SU-DHL-6 (cell line): ENCODE data around the gene SLC6A13.

Experiments used
- EZH2phosphoT487 ChIP-seq: fragments of 200-600 bp; sonication (generic), shearing (Covaris generic); conservative IDR thresholded peaks from 2 replicates; pipeline ENCODE4 v1.6.1; 2018; ENCODE audit warnings: mild to moderate bottlenecking, antibody characterized with exemption, low read length, moderate library complexity, mixed read lengths
- TF ChIP-seq, protein P1 (sequence below): fragments of 200-600 bp; sonication (generic); IDR thresholded peaks from one replicate; pipeline ENCODE4 v1.5.1; 2017; ENCODE audit warnings: antibody characterized with exemption, mild to moderate bottlenecking, low read length, moderate library complexity; ENCODE audit not compliant: insufficient read depth, poor library complexity, severe bottlenecking

DNA sequence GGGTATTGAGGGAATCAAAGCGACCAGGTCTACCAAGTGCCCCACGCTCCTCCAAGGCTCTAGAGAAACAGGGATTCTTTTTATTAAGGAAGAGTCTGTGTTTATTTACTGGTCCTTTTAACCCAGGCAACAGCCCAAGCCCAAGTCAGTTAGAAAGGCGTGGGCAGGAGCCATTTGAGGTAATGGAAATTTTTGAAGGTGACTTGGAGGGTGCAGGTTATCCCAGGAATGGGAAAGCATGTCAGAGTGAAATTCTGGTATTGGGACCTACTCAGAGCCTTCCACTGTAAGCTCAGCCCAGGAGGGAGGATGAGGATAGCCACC, 51.5 kb downstream of the SLC6A13 start:
- TF ChIP-seq, protein P1, sequence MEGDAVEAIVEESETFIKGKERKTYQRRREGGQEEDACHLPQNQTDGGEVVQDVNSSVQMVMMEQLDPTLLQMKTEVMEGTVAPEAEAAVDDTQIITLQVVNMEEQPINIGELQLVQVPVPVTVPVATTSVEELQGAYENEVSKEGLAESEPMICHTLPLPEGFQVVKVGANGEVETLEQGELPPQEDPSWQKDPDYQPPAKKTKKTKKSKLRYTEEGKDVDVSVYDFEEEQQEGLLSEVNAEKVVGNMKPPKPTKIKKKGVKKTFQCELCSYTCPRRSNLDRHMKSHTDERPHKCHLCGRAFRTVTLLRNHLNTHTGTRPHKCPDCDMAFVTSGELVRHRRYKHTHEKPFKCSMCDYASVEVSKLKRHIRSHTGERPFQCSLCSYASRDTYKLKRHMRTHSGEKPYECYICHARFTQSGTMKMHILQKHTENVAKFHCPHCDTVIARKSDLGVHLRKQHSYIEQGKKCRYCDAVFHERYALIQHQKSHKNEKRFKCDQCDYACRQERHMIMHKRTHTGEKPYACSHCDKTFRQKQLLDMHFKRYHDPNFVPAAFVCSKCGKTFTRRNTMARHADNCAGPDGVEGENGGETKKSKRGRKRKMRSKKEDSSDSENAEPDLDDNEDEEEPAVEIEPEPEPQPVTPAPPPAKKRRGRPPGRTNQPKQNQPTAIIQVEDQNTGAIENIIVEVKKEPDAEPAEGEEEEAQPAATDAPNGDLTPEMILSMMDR, result no peak
- TF ChIP-seq EZH2phosphoT487, result no peak
